ENCODE data around the gene DNTT.

Gene DNTT

GRCh38 chr10:96304230-96304629 is at the start of gene DNTT:
TSS of gene DNTT (plus strand) at chr10:96304434. CDS start at chr10:96304498, 64 bp downstream.
- no peak for TF ChIP-seq GATA2 (IDR thresholded peaks at IDR 0.05; ENCODE audit: low read depth, low read length)
- no peak for TF ChIP-seq GATA3 (IDR thresholded peaks at IDR 0.05; ENCODE audit: low read depth, low read length)

- TF ChIP-seq GATA2 (IDR thresholded peaks at IDR 0.05; ENCODE audit: low read depth, low read length) (no peak), GATA3 (IDR thresholded peaks at IDR 0.05; ENCODE audit: low read depth, low read length) (no peak)
Observed at GRCh38 chr10:96254976-96255375, 49.3 kb upstream of the DNTT start.

DNA sequence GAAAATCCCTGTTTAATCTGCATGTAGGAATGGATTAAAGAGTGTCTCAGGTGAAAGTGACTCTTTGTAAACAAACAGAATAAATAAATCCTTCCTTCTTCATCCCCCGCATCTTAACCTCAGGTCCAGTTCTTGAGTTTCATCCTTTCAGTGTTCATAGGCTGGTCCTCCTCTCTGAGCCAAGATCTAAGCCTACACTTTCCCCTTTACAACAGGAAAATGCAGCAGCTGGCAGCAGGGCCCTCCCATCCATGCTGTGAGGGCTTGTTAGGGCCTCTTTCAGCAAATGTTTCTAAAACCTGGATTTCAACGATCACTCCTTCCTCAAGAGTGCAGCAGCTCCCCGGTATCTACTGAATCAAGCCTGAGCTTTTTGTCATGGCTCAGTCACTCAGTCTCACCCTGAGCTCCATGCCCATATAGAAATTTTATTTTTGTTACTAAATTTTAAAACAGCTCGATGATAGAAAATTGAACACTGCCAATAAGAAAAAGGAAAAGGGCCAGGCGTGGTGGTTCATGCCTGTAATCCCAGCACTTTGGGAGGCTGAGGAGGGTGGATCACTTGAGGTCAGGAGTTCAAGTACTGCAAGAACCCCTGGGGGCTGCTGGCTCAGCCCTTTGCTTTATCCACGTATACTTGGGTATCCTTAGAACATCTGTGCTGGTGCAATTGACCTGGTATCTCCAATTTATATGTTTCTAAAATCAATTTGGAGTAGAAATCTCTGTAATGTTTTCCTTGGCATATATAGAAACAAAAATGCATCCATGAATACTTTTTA is 48.5 kb upstream of the DNTT start:
- TF ChIP-seq GATA2 (IDR thresholded peaks at IDR 0.05; ENCODE audit: low read depth, low read length) (no peak), GATA3 (IDR thresholded peaks at IDR 0.05; ENCODE audit: low read depth, low read length) (no peak)

- no peak for TF ChIP-seq GATA3 (IDR thresholded peaks at IDR 0.05; ENCODE audit: low read depth, low read length)
- no peak for TF ChIP-seq GATA2 (IDR thresholded peaks at IDR 0.05; ENCODE audit: low read depth, low read length)
Observed at GRCh38 chr10:96257944-96258343, 46.3 kb upstream of the DNTT start.

DNA sequence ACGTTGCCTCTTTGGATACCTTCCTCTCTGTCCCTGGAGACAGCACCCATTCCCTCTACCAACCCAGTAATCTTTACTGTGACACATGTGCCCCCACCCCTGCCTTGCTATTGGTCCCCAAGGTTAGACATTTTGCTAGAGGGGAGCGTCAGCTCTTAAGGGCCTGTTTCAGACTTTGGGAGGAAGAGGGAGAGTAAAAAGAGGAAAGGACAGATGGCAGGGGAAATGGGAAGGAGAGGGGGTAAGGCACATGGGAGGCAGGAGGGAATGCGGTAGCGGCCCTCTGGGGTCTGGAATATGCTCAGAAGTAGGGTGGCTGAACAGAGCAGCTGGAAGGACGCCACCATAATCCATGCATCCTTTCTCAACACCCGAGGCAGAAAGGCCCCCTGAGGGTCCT is 45.1 kb upstream of the DNTT start:
- no peak for TF ChIP-seq GATA2 (IDR thresholded peaks at IDR 0.05; ENCODE audit: low read depth, low read length)
- TF ChIP-seq GATA3 (IDR thresholded peaks at IDR 0.05; ENCODE audit: low read depth, low read length): no peak

DNA sequence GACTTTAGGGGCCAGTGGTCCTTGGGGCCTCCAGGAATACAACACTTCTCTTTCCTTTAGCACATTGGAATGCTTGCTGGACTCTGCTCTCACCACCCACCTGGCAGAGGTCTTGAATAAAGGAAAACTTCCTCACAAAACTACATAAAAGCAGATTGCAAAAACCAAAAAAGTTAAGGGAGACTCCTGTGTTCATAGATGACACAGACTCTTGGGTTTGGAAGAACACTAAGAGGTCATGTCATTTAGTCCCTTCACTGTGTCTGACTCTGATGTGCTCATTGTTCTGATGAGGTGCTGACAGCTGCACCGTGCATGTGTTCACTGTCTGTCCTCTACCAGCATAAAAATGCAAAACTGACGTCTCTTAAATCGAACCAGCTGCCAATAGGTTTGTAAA is 44.2 kb upstream of the DNTT start:
- TF ChIP-seq GATA3 (IDR thresholded peaks at IDR 0.05; ENCODE audit: low read depth, low read length): no peak
- no peak for TF ChIP-seq GATA2 (IDR thresholded peaks at IDR 0.05; ENCODE audit: low read depth, low read length)

DNA sequence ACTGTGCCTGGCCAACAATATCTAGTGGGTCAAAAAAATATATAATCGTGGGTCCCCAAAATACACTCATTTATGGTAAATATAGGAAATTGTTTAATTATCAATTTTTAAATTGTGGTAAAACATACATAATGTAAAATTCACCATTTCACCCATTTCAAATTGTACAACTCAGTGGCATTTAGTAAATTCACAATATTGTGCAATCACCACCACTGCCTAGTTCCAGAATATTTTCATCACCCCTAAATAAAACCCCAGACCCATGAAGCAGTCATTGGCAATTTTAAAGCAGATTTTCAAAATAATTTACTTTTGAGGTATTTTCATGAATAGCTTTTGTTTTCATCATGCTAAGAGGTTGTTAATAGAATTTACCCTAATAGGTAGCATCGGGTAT is 43.1 kb upstream of the DNTT start:
- TF ChIP-seq GATA2 (IDR thresholded peaks at IDR 0.05; ENCODE audit: low read depth, low read length): no peak
- TF ChIP-seq GATA3 (IDR thresholded peaks at IDR 0.05; ENCODE audit: low read depth, low read length): no peak

DNA sequence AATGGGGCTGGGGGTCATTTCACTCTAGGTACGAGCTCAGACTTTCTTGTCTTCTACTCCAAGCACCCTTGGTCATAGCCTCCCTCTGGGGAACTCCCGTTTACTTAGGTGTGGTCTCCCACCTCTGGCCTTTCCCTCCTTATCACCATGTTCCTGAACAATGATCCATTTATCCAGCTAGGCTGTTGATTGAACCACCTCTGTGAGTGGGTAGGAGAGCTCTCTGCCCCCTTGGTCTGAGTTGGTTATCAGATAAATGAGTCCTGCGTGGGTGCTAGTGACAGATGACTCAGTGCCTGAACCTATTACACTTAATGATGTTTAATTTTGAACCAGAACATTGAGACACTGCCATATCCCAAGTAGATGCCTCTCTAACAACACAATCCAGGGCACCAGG is 42.3 kb upstream of the DNTT start:
- TF ChIP-seq GATA2 (IDR thresholded peaks at IDR 0.05; ENCODE audit: low read depth, low read length) (no peak), GATA3 (IDR thresholded peaks at IDR 0.05; ENCODE audit: low read depth, low read length) (no peak)

- TF ChIP-seq GATA2 (IDR thresholded peaks at IDR 0.05; ENCODE audit: low read depth, low read length) (no peak), GATA3 (IDR thresholded peaks at IDR 0.05; ENCODE audit: low read depth, low read length) (no peak)
Observed at GRCh38 chr10:96263176-96263575, 41.1 kb upstream of the DNTT start.

DNA sequence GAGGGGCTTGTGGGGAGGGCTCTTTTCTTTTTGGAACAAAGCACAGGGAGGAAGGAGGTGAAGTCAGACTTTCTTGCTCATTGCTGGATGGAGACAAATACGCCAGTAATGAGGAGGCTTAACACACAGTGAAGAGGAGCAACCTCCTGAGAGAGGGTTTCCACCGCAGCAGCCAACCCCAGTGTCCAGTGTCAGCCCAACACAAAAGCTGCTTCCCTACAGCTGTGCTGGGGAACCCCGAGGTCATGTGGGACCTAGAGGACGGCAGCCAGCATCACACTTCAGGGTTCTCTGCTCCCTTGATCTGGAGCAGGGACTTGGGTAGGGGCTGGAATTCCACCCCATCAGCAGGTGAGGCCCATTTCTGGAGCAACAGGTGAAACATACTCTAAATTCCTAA is 40.6 kb upstream of the DNTT start:
- no peak for TF ChIP-seq GATA2 (IDR thresholded peaks at IDR 0.05; ENCODE audit: low read depth, low read length)
- TF ChIP-seq GATA3 (IDR thresholded peaks at IDR 0.05; ENCODE audit: low read depth, low read length): no peak

- TF ChIP-seq GATA3 (IDR thresholded peaks at IDR 0.05; ENCODE audit: low read depth, low read length) (no peak), GATA2 (IDR thresholded peaks at IDR 0.05; ENCODE audit: low read depth, low read length) (no peak)
Observed at GRCh38 chr10:96264938-96265337, 39.3 kb upstream of the DNTT start.

DNA sequence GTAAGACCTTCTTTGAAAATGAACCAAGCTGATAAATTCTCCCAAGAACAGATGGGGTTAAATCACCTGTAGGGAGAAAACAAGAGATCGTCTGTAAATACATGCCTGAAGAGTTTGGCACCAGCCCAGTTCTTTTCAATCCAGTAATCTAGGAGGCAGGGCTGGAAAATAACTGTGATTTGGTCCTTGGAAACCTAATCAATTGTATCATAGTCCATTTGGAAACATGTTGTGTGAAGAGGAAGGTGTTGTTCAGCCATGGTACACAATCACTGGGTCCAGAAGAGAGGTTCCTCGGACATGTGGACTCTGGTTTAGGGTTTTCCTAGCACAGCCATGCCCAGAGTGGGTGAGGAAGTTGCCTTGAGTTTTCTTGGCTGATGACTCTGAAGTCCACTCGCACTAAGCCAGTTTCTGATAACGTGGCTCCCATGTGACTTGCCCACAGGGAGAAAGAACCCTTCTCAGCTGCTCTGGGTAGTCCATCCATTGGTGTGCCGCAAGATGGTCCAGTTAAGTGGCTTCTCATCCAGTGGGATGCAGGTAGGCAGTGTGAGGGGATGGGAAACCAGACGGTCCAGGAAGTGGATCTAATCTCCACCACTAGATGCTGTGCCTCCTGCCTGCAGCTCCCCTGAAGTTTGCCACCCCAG is 38.0 kb upstream of the DNTT start:
- TF ChIP-seq GATA3 (IDR thresholded peaks at IDR 0.05; ENCODE audit: low read depth, low read length) (no peak), GATA2 (IDR thresholded peaks at IDR 0.05; ENCODE audit: low read depth, low read length) (no peak)

DNA sequence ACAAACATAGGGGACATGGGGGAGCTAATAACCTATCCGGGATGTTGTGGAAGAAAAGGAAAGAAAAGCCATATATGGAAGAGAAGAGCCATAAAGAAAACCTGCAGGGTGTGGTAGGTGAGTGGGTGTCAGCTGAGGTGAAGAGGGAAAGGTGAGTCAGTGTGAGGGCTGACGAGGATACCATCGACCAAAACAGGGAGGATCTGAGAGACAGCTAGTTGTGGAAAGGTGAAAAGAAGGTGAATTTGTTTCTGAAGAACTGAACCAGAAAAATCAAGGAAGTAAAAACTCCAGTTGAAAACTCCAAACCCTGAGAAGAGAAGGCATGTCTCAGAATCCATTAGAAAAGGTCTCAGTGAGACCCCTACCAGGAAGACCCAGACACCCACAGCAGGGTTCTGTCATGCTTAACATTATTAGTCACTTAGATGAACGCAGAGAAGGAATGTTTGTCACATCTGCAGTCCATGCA is 37.0 kb upstream of the DNTT start:
- no peak for TF ChIP-seq GATA3 (IDR thresholded peaks at IDR 0.05; ENCODE audit: low read depth, low read length)

- TF ChIP-seq GATA3 (IDR thresholded peaks at IDR 0.05; ENCODE audit: low read depth, low read length): no peak
- TF ChIP-seq GATA2 (IDR thresholded peaks at IDR 0.05; ENCODE audit: low read depth, low read length): no peak
Observed at GRCh38 chr10:96268341-96268909, 35.8 kb upstream of the DNTT start.

All from SH-SY5Y (cell line).